Measurements from ENCODE around the gene SEMA3B.

- TF ChIP-seq CTCF (IDR thresholded peaks at IDR 0.05) (no peak), POLR2AphosphoS5 (IDR thresholded peaks at IDR 0.05) (no peak), POLR2A (IDR thresholded peaks at IDR 0.05; ENCODE audit: low read depth) (no peak), EP300 (IDR thresholded peaks at IDR 0.05) (no peak)
Measured at GRCh38 chr3:50317300-50317699, 48.4 kb downstream of the SEMA3B start.

Data from esophagus muscularis mucosa (tissue), 4 donors.